ENCODE data around the gene FBN2.

DNA sequence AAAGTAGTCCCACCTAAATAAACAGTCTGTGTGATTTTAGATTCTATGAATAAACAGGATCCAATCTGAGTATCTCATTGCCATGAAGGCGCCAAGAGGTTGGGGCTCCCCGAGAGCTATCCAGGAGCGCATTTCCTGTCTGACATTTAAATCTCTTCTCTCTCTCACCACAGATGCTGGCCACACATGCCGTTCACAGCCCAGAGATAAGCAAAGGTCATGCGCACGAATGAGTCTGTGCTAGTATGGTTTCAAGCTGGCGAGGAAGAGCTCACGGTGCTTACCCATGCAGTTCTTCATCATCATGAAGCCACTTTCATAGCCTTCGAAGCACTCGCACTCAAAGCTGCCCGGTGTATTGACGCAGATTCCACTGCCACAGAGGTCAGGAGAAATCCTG lies 199.4 kb downstream of the FBN2 start:
- TF ChIP-seq, protein P1, sequence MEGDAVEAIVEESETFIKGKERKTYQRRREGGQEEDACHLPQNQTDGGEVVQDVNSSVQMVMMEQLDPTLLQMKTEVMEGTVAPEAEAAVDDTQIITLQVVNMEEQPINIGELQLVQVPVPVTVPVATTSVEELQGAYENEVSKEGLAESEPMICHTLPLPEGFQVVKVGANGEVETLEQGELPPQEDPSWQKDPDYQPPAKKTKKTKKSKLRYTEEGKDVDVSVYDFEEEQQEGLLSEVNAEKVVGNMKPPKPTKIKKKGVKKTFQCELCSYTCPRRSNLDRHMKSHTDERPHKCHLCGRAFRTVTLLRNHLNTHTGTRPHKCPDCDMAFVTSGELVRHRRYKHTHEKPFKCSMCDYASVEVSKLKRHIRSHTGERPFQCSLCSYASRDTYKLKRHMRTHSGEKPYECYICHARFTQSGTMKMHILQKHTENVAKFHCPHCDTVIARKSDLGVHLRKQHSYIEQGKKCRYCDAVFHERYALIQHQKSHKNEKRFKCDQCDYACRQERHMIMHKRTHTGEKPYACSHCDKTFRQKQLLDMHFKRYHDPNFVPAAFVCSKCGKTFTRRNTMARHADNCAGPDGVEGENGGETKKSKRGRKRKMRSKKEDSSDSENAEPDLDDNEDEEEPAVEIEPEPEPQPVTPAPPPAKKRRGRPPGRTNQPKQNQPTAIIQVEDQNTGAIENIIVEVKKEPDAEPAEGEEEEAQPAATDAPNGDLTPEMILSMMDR (IDR thresholded peaks at IDR 0.05): no peak
- TF ChIP-seq POLR2A (IDR thresholded peaks at IDR 0.05): no peak

Measured in Peyer's patch (tissue), 4 donors.